Endothelial cell of umbilical vein (primary cell): ENCODE results near the gene RHCE.

Source experiments
- EZH2 ChIP-seq: IDR thresholded peaks from 2 replicates; pipeline ENCODE4 v1.6.1; 2012; ENCODE audit warnings: borderline replicate concordance, low read depth, mild to moderate bottlenecking, moderate library complexity, low read length, inconsistent platforms; ENCODE audit not compliant: severe bottlenecking
- FOS ChIP-seq: IDR thresholded peaks from 2 replicates; pipeline ENCODE4 v1.6.1; 2011; ENCODE audit warnings: mild to moderate bottlenecking, low read length, moderate library complexity, borderline replicate concordance; ENCODE audit not compliant: insufficient read depth
- MYC ChIP-seq: IDR thresholded peaks from one replicate; pipeline ENCODE4 v1.6.1; 2011; ENCODE audit warnings: mild to moderate bottlenecking, low read depth, low read length
- POLR2A ChIP-seq: IDR thresholded peaks from 2 replicates; pipeline ENCODE4 v1.6.1; 2012; ENCODE audit warnings: low read depth, mild to moderate bottlenecking, control low read depth, low read length
- POLR2AphosphoS5 ChIP-seq: IDR thresholded peaks from 2 replicates; pipeline ENCODE4 v1.6.1; 2012; ENCODE audit warnings: low read depth, mild to moderate bottlenecking, control low read depth, low read length, moderate library complexity; ENCODE audit not compliant: insufficient read depth
- TF ChIP-seq, protein P1 (sequence below), 2 donors: IDR thresholded peaks; 1 replicate in 1 of 2; 2 replicates in 1 of 2; pipeline ENCODE4 v1.5.1; 2011; ENCODE audit warnings: low read length in 2 of 2, mild to moderate bottlenecking in 2 of 2, moderate library complexity in 2 of 2, control low read depth in 1 of 2, inconsistent platforms in 1 of 2, low read depth in 1 of 2; ENCODE audit not compliant: insufficient read depth in 1 of 2; ENCODE audit errors: extremely low read depth in 1 of 2
- TF ChIP-seq, protein P2 (sequence below): IDR thresholded peaks from 2 replicates; pipeline ENCODE4 v1.6.1; 2011; ENCODE audit not compliant: insufficient read depth, insufficient read length

DNA sequence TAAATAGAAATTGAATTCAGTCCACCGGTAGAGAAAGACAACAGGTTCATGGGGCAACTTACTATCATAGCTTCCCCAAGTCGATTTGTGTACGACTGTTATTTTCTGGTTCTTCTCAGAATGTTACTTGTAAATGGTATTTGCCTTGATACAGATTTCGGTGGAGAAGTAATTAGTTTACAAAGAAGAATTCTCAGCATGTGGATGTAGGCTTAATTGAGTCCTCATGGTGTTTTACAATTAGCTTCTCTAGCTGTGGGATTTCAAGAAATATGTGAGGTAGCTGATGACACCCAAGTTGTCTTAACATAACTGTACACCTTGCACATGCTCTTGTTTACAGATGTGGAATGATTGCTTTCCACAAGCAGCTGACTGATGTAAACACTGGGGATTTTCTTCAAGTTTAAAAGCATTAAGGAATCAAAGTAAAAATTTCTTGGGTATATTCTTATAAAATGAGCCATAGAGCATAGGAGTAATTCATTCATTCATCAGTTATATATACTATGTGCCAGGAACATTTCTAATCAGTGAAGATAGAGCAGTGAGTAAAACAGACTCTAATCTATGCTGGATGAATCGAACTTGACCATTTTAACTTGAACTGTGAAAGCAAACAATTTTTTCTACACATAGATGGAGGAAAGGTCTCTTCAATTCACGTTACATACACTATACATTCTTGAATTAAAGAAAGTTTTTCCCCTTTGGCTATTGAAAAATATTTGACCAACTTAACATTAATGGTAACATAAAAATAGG, 11.5 kb upstream of the RHCE start:
- TF ChIP-seq POLR2AphosphoS5, result no peak
- TF ChIP-seq POLR2A, result no peak
- TF ChIP-seq, protein P1, sequence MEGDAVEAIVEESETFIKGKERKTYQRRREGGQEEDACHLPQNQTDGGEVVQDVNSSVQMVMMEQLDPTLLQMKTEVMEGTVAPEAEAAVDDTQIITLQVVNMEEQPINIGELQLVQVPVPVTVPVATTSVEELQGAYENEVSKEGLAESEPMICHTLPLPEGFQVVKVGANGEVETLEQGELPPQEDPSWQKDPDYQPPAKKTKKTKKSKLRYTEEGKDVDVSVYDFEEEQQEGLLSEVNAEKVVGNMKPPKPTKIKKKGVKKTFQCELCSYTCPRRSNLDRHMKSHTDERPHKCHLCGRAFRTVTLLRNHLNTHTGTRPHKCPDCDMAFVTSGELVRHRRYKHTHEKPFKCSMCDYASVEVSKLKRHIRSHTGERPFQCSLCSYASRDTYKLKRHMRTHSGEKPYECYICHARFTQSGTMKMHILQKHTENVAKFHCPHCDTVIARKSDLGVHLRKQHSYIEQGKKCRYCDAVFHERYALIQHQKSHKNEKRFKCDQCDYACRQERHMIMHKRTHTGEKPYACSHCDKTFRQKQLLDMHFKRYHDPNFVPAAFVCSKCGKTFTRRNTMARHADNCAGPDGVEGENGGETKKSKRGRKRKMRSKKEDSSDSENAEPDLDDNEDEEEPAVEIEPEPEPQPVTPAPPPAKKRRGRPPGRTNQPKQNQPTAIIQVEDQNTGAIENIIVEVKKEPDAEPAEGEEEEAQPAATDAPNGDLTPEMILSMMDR (IDR thresholded peaks at IDR 0.05; ENCODE audit: extremely low read depth in 1 of 2, insufficient read depth in 1 of 2, low read depth in 1 of 2, low read length in 2 of 2), result no peak
- TF ChIP-seq, protein P2, sequence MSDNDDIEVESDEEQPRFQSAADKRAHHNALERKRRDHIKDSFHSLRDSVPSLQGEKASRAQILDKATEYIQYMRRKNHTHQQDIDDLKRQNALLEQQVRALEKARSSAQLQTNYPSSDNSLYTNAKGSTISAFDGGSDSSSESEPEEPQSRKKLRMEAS, result no peak
- TF ChIP-seq EZH2, result no peak
- no peak for TF ChIP-seq FOS
- TF ChIP-seq MYC, result no peak
